Fibroblast of peridontal ligament (primary cell): ENCODE data around the gene ACER1.
A peak's percentile ranks its signal among the peaks of the same experiment; 100 is the strongest.

Source experiments
- DNase-seq: peaks from one replicate; pipeline ENCODE4 v3.0.0-alpha.2; 2010; ENCODE audit errors: extremely low read depth

Gene ACER1

GRCh38 chr19:6268382-6268771, 65.0 kb downstream of the ACER1 start:
- DNase-seq = no peak

GRCh38 chr19:6267552-6268381, 65.6 kb downstream of the ACER1 start:
- DNase-seq = no peak

GRCh38 chr19:6264803-6265202, 68.6 kb downstream of the ACER1 start:
- no peak for DNase-seq

GRCh38 chr19:6263735-6264444, 69.5 kb downstream of the ACER1 start:
- peak; percentile 76 for DNase-seq

GRCh38 chr19:6263306-6263705, 70.1 kb downstream of the ACER1 start:
- DNase-seq = no peak

- DNase-seq = no peak
Observed at GRCh38 chr19:6262519-6262918, 70.9 kb downstream of the ACER1 start.

- DNase-seq = no peak
Observed at GRCh38 chr19:6261883-6262282, 71.5 kb downstream of the ACER1 start.

- DNase-seq = no peak
Observed at GRCh38 chr19:6260912-6261650, 72.3 kb downstream of the ACER1 start.

GRCh38 chr19:6260376-6260775, 73.0 kb downstream of the ACER1 start:
- DNase-seq = no peak

- peak; percentile 79 for DNase-seq
Observed at GRCh38 chr19:6259312-6259861, 74.0 kb downstream of the ACER1 start.

GRCh38 chr19:6258812-6259311, 74.5 kb downstream of the ACER1 start:
- DNase-seq = no peak
